ENCODE data around the gene ARPC3.
"Not testable (repeated sequence)": the region's sequence is repeated elsewhere in the genome, so short reads cannot be mapped to it uniquely, and the experiment has no call there.

ARPC3 gene

DNA sequence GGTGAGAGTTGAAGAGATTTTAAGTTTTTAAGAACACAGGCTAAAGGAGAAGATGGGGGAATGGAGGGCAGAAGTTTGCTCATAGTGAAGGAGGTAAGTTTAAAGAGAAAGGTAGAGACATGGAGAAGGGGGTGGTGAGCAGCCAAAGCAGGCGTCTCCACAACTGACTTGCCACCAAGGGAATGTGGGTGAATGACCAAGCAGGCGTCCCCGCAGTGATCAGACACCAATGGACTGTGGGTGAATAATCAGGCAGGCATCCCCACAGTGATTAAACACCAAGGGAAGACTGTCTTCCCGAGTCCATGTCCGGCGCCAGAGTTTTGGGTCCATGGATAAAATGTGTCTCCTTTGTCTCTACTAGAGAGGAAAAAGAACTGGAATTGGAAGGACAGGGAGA lies 40.1 kb downstream of the ARPC3 start:
- not testable (repeated sequence) for DNase-seq

DNA sequence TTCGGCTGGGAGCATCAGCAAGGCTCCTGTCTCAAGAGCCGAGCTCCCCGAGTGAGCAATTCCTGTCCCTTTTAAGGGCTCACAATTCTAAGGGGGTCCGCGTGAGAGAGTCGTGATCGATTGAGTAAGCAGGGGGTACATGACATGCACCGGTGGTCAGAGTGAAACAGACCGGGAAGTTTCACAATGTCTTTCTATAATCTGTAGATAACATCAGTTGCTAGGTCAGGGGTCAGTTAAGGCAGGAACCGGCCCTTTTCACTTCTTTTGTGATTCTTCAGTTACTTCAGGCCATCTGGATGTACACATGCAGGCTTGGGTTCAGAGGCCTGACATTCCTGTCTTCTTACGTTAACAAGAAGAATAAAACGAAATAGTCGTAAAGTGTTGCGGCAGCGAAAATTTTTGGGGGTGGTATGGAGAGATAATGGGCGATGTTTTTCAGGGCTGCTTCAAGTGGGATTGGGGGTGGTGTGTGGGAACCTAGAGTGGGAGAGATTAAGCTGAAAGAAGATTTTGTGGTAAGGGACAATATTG lies 44.9 kb downstream of the ARPC3 start:
- DNase-seq: not testable (repeated sequence)

DNA sequence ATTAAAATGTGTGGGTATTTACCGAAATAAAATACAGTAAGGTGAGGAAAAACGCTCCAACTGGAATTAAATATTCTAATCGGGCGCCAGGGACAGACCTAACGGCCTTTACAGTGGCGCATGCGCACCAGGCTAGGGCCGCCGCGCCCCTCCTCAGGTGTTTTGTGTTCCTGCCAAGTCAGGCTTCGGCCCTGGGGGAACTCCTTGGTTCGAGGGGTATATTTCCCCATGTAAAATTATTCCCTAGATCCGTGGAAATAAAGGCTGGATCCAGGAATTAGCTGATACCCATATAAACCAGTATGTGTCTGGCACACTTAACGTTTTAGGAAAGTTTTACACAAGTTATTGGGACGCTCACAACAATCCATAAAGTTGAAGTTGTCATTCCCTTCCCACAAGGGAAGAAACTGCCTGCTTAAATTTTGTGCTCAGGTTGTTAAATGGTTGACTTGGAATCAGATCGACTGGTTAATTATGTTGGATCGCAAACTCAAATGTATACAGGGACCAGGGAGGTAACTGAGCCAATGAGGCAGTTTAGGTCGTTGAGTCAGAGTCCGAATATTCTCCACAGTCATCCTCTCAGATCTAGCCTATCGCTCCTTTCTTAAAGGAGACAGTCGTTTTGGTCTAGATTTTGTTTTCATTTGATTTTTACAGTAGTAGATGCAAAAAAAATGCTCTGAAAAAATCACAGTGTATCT lies 46.0 kb downstream of the ARPC3 start:
- peak; percentile 64 for DNase-seq

DNA sequence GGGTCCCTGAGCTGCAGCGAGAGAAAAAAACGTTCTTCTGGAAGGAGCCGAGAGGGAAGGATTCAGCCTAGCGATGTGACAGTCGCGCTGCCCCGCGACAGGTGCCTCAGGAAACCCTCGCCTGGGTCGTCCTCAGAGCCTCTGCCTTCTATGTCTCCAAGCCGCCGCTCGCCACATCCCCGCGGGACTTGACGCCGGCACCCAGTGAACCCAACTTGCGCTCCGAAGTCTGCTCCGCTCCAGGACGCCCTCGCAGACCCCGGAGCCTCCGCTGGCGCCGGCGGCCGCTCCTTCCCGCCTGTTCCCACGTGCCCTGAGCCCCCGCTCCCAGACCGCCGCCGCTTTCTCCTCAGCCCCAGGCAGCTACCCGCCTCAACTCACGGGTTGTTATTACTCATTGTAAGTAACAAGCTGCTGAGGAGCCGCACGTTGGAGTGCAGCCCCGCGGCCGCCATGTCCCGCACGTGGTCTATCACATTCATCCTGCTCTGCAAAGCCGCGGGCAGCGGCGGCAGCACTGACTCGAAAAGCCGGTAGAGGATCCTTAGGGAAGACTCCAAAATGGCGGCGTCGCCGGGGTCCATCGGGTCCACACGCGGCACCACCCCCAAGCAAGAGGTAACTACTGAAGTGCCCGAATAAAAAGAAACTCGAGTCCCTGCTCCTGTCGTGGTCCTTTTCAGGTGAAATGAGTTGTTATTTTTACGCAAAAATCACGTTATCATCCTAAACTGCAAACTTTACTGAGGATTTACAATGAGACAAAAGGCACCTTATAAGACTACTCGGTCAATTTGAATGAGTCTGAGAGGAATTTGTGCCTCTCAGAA lies 46.8 kb downstream of the ARPC3 start, which contains the start of gene ANAPC7:
Gene ANAPC7 (minus strand): TSS at position 563 of the 830 bp plus-strand sequence. CDS start 81 bp downstream, at position 482.
- DNase-seq: peak; percentile 76
